ENCODE measurements around the gene APRT.

GRCh38 chr16:88764913-88765349 lies 46.8 kb downstream of the APRT start:
- TF ChIP-seq CTCF (conservative IDR thresholded peaks at IDR 0.05 in 1 of 2, IDR thresholded peaks at IDR 0.05 in 1 of 2; ENCODE audit: extremely low read depth in 1 of 2, insufficient read depth in 1 of 2, low read depth in 1 of 2, low read length in 2 of 2) (no peak), EZH2 (IDR thresholded peaks at IDR 0.05; ENCODE audit: borderline replicate concordance, low read length) (no peak)
